ENCODE data around the gene SMYD1.

SMYD1 gene

DNA sequence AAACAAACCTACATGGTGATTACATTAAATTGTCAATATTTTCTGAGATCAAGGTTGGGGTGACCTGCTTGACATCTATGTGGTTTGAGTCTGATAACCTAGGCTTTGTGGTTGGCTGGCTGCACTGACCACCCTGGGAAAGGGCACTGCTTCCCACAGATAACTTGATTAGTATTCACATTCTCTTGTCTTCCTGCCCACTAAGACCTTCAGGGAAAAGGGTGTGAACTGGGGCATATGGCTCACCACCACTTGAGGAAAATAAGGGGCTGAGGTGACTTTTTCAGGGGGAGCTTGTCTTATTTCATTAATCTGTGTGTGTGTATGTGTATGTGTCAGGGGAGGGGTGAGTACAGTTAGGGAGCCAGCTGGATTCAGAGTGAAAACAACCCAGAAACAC, 1.5 kb downstream of the SMYD1 start:
- TF ChIP-seq FOXM1 (IDR thresholded peaks at IDR 0.05; ENCODE audit: borderline replicate concordance, low read depth): no peak
- TF ChIP-seq EGR1 (IDR thresholded peaks at IDR 0.05): no peak
- no peak for TF ChIP-seq ZBTB7A (IDR thresholded peaks at IDR 0.05; ENCODE audit: low read depth)
- TF ChIP-seq, protein P1, sequence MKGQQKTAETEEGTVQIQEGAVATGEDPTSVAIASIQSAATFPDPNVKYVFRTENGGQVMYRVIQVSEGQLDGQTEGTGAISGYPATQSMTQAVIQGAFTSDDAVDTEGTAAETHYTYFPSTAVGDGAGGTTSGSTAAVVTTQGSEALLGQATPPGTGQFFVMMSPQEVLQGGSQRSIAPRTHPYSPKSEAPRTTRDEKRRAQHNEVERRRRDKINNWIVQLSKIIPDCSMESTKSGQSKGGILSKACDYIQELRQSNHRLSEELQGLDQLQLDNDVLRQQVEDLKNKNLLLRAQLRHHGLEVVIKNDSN (IDR thresholded peaks at IDR 0.05): no peak
- TF ChIP-seq, protein P2, sequence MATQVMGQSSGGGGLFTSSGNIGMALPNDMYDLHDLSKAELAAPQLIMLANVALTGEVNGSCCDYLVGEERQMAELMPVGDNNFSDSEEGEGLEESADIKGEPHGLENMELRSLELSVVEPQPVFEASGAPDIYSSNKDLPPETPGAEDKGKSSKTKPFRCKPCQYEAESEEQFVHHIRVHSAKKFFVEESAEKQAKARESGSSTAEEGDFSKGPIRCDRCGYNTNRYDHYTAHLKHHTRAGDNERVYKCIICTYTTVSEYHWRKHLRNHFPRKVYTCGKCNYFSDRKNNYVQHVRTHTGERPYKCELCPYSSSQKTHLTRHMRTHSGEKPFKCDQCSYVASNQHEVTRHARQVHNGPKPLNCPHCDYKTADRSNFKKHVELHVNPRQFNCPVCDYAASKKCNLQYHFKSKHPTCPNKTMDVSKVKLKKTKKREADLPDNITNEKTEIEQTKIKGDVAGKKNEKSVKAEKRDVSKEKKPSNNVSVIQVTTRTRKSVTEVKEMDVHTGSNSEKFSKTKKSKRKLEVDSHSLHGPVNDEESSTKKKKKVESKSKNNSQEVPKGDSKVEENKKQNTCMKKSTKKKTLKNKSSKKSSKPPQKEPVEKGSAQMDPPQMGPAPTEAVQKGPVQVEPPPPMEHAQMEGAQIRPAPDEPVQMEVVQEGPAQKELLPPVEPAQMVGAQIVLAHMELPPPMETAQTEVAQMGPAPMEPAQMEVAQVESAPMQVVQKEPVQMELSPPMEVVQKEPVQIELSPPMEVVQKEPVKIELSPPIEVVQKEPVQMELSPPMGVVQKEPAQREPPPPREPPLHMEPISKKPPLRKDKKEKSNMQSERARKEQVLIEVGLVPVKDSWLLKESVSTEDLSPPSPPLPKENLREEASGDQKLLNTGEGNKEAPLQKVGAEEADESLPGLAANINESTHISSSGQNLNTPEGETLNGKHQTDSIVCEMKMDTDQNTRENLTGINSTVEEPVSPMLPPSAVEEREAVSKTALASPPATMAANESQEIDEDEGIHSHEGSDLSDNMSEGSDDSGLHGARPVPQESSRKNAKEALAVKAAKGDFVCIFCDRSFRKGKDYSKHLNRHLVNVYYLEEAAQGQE (IDR thresholded peaks at IDR 0.05; ENCODE audit: low read depth): no peak
- TF ChIP-seq CREB1 (IDR thresholded peaks at IDR 0.05; ENCODE audit: low read depth): no peak
- TF ChIP-seq NFIC (IDR thresholded peaks at IDR 0.05): no peak
- no peak for TF ChIP-seq MAX (IDR thresholded peaks at IDR 0.05)

DNA sequence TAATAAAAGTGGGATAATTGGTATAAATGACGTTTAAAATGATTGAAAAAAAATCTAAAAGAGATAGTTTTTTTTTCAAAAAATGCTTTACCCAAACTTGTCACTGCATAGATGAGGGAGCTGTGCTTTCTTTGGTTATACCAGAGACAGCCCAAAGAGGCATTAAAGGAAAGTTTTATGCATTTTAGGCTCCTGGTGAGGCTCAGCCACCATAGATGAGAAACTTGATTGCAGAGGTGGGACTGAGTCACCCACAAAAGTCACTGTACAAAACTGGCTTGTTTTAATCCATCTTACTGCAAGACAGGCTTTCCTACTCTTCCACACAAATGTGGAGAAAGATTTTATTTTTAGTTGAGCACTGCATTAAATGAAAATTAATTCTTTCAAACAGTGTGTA, 2.4 kb downstream of the SMYD1 start:
- TF ChIP-seq ZBTB7A (IDR thresholded peaks at IDR 0.05; ENCODE audit: low read depth): no peak
- TF ChIP-seq MAX (IDR thresholded peaks at IDR 0.05): no peak
- TF ChIP-seq EGR1 (IDR thresholded peaks at IDR 0.05): no peak
- TF ChIP-seq RAD21 (IDR thresholded peaks at IDR 0.05; ENCODE audit: low read depth): no peak
- TF ChIP-seq FOXM1 (IDR thresholded peaks at IDR 0.05; ENCODE audit: borderline replicate concordance, low read depth): no peak
- TF ChIP-seq, protein P1 (IDR thresholded peaks at IDR 0.05): no peak
- TF ChIP-seq NFIC (IDR thresholded peaks at IDR 0.05): no peak

DNA sequence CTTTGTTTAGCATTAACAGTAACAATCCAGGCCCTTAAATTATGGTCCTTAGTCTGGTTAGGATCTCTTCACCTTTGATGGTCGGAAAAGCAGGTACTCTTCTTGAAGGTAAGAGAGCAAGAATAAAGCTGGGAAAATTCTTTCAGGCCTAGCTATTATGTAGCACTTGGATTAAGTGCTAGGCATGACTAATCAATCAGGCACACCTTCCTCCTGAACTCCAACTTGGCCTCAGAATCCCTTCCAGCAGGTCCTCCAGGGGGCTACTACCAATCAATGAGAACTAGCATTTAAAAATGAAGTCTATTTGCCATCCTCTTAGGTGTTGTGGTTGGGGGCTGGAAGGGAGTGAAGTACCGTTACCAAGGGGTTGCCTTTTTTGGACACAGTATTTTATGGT, 3.7 kb downstream of the SMYD1 start:
- no peak for TF ChIP-seq EP300 (IDR thresholded peaks at IDR 0.05; ENCODE audit: borderline replicate concordance)
- no peak for TF ChIP-seq RAD21 (IDR thresholded peaks at IDR 0.05; ENCODE audit: low read depth)
- TF ChIP-seq EGR1 (IDR thresholded peaks at IDR 0.05): no peak
- TF ChIP-seq, protein P2 (IDR thresholded peaks at IDR 0.05; ENCODE audit: low read depth): no peak
- no peak for TF ChIP-seq TEAD4 (IDR thresholded peaks at IDR 0.05)
- TF ChIP-seq, protein P1 (IDR thresholded peaks at IDR 0.05): no peak
- TF ChIP-seq YY1 (IDR thresholded peaks at IDR 0.05; ENCODE audit: low read depth): no peak
- no peak for TF ChIP-seq NFIC (IDR thresholded peaks at IDR 0.05)
- TF ChIP-seq TAF1 (IDR thresholded peaks at IDR 0.05; ENCODE audit: low read depth): no peak
- no peak for TF ChIP-seq MAX (IDR thresholded peaks at IDR 0.05)
- no peak for TF ChIP-seq CEBPB (IDR thresholded peaks at IDR 0.05)
- TF ChIP-seq FOXM1 (IDR thresholded peaks at IDR 0.05; ENCODE audit: borderline replicate concordance, low read depth): no peak
- TF ChIP-seq ZBTB7A (IDR thresholded peaks at IDR 0.05; ENCODE audit: low read depth): no peak
- TF ChIP-seq CREB1 (IDR thresholded peaks at IDR 0.05; ENCODE audit: low read depth): no peak

DNA sequence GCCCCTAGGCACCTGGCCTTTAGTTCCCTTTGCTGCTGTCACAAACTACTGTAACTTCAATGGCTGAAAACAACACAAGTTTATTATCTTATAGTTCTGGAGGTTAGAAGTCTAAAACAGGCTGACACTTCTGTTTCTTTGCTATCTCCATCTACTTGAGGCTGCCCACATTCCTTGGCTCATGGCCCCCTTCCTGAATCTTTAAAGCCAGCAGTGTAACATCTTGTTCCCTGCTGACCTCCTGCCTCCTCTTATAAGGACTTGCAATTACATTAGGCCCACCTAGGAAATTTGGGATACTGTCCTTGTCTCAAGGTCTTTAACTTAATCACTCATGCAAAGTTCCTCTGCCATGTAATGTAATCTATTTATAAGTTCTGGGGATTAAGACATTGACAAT, 6.5 kb downstream of the SMYD1 start:
- TF ChIP-seq, protein P1 (IDR thresholded peaks at IDR 0.05): no peak
- TF ChIP-seq MAX (IDR thresholded peaks at IDR 0.05) (no peak), EP300 (IDR thresholded peaks at IDR 0.05; ENCODE audit: borderline replicate concordance) (no peak), TEAD4 (IDR thresholded peaks at IDR 0.05) (no peak)

DNA sequence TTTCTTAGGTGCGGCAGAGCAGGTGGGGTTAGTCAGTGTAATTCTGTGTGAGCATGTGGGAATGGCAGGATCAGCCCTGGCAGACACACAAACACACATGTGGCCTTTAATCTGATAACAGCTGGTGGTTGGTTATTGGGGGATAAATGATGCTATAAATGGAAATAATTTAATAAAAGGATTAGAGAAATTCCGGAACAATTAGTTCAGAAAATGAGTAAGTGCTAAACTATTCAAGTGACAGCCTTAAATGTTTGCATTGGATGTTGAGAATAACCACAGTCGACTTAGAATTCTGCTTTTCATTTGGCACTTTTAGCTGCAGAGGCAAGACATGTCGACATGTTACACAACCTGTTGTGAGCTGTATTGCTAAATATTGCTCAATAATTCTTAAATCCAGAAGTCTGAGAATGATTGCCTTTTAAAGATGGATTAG, 7.2 kb downstream of the SMYD1 start:
- TF ChIP-seq YY1 (IDR thresholded peaks at IDR 0.05; ENCODE audit: low read depth) (no peak), CEBPB (IDR thresholded peaks at IDR 0.05) (0 out of 2 replicates have a peak, but pooled peaks have one; percentile 28)

GRCh38 chr2:88077080-88077479, 9.5 kb downstream of the SMYD1 start:
- TF ChIP-seq TAF1 (IDR thresholded peaks at IDR 0.05; ENCODE audit: low read depth) (no peak), FOXM1 (IDR thresholded peaks at IDR 0.05; ENCODE audit: borderline replicate concordance, low read depth) (no peak), TCF12 (IDR thresholded peaks at IDR 0.05; ENCODE audit: low read depth) (no peak), EGR1 (IDR thresholded peaks at IDR 0.05) (no peak), EP300 (IDR thresholded peaks at IDR 0.05; ENCODE audit: borderline replicate concordance) (no peak), CREB1 (IDR thresholded peaks at IDR 0.05; ENCODE audit: low read depth) (no peak), NFIC (IDR thresholded peaks at IDR 0.05) (no peak), CEBPB (IDR thresholded peaks at IDR 0.05) (no peak), MAX (IDR thresholded peaks at IDR 0.05) (no peak), RAD21 (IDR thresholded peaks at IDR 0.05; ENCODE audit: low read depth) (no peak), ZBTB7A (IDR thresholded peaks at IDR 0.05; ENCODE audit: low read depth) (no peak), YY1 (IDR thresholded peaks at IDR 0.05; ENCODE audit: low read depth) (no peak)
- TF ChIP-seq, protein P1 (IDR thresholded peaks at IDR 0.05): no peak
- TF ChIP-seq, protein P2 (IDR thresholded peaks at IDR 0.05; ENCODE audit: low read depth): no peak
